SU-DHL-6 (cell line): ENCODE measurements around the gene WDR5B.

Experiments used
- H2AFZ ChIP-seq: fragments of 200-600 bp; sonication (generic); 2 replicates; pipeline ENCODE4 v1.6.1; 2014; ENCODE audit warnings: low read depth, mild to moderate bottlenecking, moderate library complexity, mixed read lengths, antibody characterized with exemption, low read length; ENCODE audit not compliant: severe bottlenecking
- H3F3A ChIP-seq: fragments of 200-600 bp; shearing (Covaris generic); 2 replicates; pipeline ENCODE4 v1.6.0; 2016; ENCODE audit warnings: antibody characterized with exemption, mild to moderate bottlenecking; ENCODE audit not compliant: insufficient read depth
- H3K27ac ChIP-seq: fragments of 200-600 bp; sonication (generic); 2 replicates; pipeline ENCODE4 v1.5.1; 2016; ENCODE audit warnings: low read depth, mild to moderate bottlenecking, low read length, moderate library complexity, mixed read lengths
- H3K27me3 ChIP-seq: fragments of 200-600 bp; sonication (generic), shearing (Covaris generic); 2 replicates; pipeline ENCODE4 v1.6.0; 2014; ENCODE audit warnings: mild to moderate bottlenecking, low read length
- H3K36me3 ChIP-seq: fragments of 200-600 bp; sonication (generic); 2 replicates; pipeline ENCODE4 v1.6.1; 2014; ENCODE audit warnings: mild to moderate bottlenecking, low read length, mixed read lengths
- H3K4me2 ChIP-seq: fragments of 300-600, 200-600 bp; shearing (Covaris generic), sonication (generic); 2 replicates; pipeline ENCODE4 v1.6.0; 2014; ENCODE audit warnings: low read length, low read depth, mild to moderate bottlenecking; ENCODE audit not compliant: poor library complexity, severe bottlenecking
- H3K4me3 ChIP-seq: fragments of 200-600 bp; sonication (generic); 2 replicates; pipeline ENCODE4 v1.5.1; 2014; ENCODE audit warnings: antibody characterized with exemption, low read length, mild to moderate bottlenecking, mixed read lengths; ENCODE audit not compliant: insufficient read depth, poor library complexity, severe bottlenecking
- H3K79me2 ChIP-seq: fragments of 200-600 bp; sonication (generic); 2 replicates; pipeline ENCODE4 v1.6.1; 2014; ENCODE audit warnings: mild to moderate bottlenecking, low read length, moderate library complexity; ENCODE audit not compliant: insufficient read depth
- H3K9ac ChIP-seq: fragments of 200-600 bp; sonication (generic); 2 replicates; pipeline ENCODE4 v1.7.0; 2014; ENCODE audit warnings: mild to moderate bottlenecking, low read length
- H3K9me2 ChIP-seq: fragments of 200-600 bp; sonication (generic); replicated peaks from 2 replicates; pipeline ENCODE4 v1.6.1; 2014; ENCODE audit warnings: low read length; ENCODE audit not compliant: insufficient read depth
- H3K9me3 ChIP-seq: fragments of 200-600 bp; sonication (generic); 2 replicates; pipeline ENCODE4 v1.6.1; 2014; ENCODE audit warnings: low read length, mixed read lengths; ENCODE audit not compliant: insufficient read depth
- H4K20me1 ChIP-seq: fragments of 200-600 bp; sonication (generic); 2 replicates; pipeline ENCODE4 v1.6.1; 2014; ENCODE audit warnings: low read depth, mild to moderate bottlenecking, antibody characterized with exemption, low read length, moderate library complexity, mixed read lengths
- EZH2phosphoT487 ChIP-seq: fragments of 200-600 bp; sonication (generic), shearing (Covaris generic); conservative IDR thresholded peaks from 2 replicates; pipeline ENCODE4 v1.6.1; 2018; ENCODE audit warnings: mild to moderate bottlenecking, antibody characterized with exemption, low read length, moderate library complexity, mixed read lengths
- TF ChIP-seq, protein P1 (sequence below): fragments of 200-600 bp; sonication (generic); IDR thresholded peaks from one replicate; pipeline ENCODE4 v1.5.1; 2017; ENCODE audit warnings: antibody characterized with exemption, mild to moderate bottlenecking, low read length, moderate library complexity; ENCODE audit not compliant: insufficient read depth, poor library complexity, severe bottlenecking

The WDR5B gene

DNA sequence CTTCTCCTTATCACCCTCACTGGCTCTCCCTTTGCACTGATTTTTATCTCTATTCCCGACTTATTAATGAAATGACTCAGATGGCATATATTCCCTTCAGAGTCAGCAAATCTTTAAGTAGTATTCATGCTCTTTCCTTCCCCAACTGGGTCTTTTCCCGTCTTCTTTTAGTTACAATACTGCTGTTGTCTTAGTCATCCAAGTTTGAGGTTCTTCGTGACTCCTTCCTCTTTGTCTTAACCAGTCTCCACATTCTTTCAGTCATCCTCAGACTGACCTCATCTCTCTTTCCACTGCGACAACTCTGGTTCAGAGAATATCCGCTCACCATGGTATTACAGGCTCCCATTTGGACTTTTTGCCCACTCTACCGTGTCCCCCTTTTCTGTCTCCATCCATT, 12.4 kb downstream of the WDR5B start:
- Histone ChIP-seq H2AFZ (no peak overlapping the region), H3F3A (0 out of 2 replicates have a peak, but pooled peaks cover 2% of the 10 kb centered on the region), H3K27ac (no peak overlapping the region), H3K4me2 (no peak overlapping the region), H3K4me3 (no peak overlapping the region), H3K9me3 (no peaks in the 10 kb centered on the region), H3K9ac (no peak overlapping the region), H3K36me3 (peaks cover 17% of the 10 kb centered on the region; the same call in 1 of the 2 replicates), H3K79me2 (no peaks in the 10 kb centered on the region; the same call in 1 of the 2 replicates), H3K27me3 (no peaks in the 10 kb centered on the region), H4K20me1 (no peaks in the 10 kb centered on the region), H3K9me2 (no peaks in the 10 kb centered on the region)
- no peak for TF ChIP-seq EZH2phosphoT487
- TF ChIP-seq, protein P1, sequence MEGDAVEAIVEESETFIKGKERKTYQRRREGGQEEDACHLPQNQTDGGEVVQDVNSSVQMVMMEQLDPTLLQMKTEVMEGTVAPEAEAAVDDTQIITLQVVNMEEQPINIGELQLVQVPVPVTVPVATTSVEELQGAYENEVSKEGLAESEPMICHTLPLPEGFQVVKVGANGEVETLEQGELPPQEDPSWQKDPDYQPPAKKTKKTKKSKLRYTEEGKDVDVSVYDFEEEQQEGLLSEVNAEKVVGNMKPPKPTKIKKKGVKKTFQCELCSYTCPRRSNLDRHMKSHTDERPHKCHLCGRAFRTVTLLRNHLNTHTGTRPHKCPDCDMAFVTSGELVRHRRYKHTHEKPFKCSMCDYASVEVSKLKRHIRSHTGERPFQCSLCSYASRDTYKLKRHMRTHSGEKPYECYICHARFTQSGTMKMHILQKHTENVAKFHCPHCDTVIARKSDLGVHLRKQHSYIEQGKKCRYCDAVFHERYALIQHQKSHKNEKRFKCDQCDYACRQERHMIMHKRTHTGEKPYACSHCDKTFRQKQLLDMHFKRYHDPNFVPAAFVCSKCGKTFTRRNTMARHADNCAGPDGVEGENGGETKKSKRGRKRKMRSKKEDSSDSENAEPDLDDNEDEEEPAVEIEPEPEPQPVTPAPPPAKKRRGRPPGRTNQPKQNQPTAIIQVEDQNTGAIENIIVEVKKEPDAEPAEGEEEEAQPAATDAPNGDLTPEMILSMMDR: no peak

DNA sequence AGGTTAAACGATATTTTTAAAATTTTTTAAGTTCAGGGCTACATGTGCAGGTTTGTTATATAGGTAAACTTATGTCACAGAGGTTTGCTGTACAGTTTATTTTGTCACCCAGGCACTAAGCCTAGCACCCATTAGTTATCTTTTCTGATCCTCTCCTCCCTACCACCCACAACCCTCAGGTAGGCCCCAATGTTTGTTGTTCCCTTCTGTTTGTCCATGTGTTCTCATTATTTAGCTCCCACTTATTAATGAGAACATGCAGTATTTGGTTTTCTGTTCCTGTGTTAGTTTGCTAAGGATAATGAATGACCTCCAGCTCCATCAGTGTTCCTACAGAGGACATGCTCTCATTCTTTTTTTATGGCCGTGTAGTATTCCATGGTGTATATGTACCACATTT, 16.9 kb downstream of the WDR5B start:
- Histone ChIP-seq H3K9ac (no peak overlapping the region), H4K20me1 (no peaks in the 10 kb centered on the region), H2AFZ (no peak overlapping the region), H3K4me2 (no peak overlapping the region), H3K9me3 (no peaks in the 10 kb centered on the region), H3K79me2 (no peaks in the 10 kb centered on the region; the same call in 1 of the 2 replicates), H3K27me3 (no peaks in the 10 kb centered on the region), H3K27ac (no peak overlapping the region), H3K9me2 (no peaks in the 10 kb centered on the region), H3F3A (no peaks in the 10 kb centered on the region), H3K36me3 (peaks cover 2% of the 10 kb centered on the region; the same call in 1 of the 2 replicates), H3K4me3 (no peak overlapping the region)
- TF ChIP-seq EZH2phosphoT487: no peak
- TF ChIP-seq, protein P1: no peak

DNA sequence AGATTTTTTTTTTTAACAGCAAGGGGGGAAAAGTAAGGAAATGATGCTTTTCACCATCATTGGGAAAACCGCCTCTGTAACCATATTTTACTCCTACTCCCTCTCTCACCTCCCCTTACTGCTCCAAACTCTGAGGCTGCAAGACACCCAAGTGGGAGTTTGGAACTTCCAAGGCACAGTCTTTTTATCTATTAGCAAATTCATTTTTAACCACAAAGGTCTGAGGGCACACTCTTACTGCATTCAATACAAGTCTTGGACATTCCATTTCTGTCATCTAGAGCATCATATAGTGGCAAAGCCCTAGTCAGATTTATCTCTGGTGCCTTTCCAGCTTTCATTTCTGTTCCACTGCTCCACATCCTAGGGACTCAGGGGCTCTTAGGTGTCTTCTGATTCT, 18.7 kb downstream of the WDR5B start:
- no peak overlapping the region for H3K9ac ChIP-seq
- H3K9me3 ChIP-seq: no peaks in the 10 kb centered on the region
- H3K4me2 ChIP-seq: no peak overlapping the region
- H3K27me3 ChIP-seq: no peaks in the 10 kb centered on the region
- no peaks in the 10 kb centered on the region; the same call in 1 of the 2 replicates for H3K79me2 ChIP-seq
- peaks cover 3% of the 10 kb centered on the region; the same call in 1 of the 2 replicates for H3F3A ChIP-seq
- no peak overlapping the region for H3K27ac ChIP-seq
- TF ChIP-seq, protein P1: no peak
- TF ChIP-seq EZH2phosphoT487: no peak
- H4K20me1 ChIP-seq: 0 out of 2 replicates have a peak, but pooled peaks cover 4% of the 10 kb centered on the region
- no peaks in the 10 kb centered on the region for H3K9me2 ChIP-seq
- H2AFZ ChIP-seq: no peak overlapping the region
- H3K36me3 ChIP-seq: no peaks in the 10 kb centered on the region; the same call in 1 of the 2 replicates
- H3K4me3 ChIP-seq: no peak overlapping the region
